ENCODE results near the gene TXLNG.

DNA sequence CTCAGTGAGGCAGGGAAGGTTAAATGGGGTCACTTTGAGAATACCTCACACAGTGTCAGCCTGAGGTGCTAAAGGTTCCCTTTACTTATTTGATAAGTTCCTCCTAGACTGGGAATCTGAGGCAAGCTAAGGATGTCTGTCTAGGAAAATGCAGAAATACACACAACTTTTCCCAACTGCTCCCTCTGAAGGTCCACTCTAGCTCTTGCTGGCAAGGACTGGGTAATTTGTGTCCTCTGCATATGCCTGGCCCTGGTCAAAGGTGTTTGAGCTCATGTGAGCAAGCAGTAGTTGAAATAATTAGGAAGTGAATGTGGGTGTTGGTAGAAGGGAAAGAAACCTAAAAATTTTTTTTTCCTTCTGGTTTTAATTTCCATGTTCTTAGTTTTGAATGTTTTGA lies 21.3 kb downstream of the TXLNG start:
- TF ChIP-seq, protein P1, sequence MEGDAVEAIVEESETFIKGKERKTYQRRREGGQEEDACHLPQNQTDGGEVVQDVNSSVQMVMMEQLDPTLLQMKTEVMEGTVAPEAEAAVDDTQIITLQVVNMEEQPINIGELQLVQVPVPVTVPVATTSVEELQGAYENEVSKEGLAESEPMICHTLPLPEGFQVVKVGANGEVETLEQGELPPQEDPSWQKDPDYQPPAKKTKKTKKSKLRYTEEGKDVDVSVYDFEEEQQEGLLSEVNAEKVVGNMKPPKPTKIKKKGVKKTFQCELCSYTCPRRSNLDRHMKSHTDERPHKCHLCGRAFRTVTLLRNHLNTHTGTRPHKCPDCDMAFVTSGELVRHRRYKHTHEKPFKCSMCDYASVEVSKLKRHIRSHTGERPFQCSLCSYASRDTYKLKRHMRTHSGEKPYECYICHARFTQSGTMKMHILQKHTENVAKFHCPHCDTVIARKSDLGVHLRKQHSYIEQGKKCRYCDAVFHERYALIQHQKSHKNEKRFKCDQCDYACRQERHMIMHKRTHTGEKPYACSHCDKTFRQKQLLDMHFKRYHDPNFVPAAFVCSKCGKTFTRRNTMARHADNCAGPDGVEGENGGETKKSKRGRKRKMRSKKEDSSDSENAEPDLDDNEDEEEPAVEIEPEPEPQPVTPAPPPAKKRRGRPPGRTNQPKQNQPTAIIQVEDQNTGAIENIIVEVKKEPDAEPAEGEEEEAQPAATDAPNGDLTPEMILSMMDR (IDR thresholded peaks at IDR 0.05) = no peak
- no peak for TF ChIP-seq POLR2AphosphoS5 (IDR thresholded peaks at IDR 0.05)

All from upper lobe of left lung (tissue), 4 donors.